ENCODE data around the gene FBXO9. TPM values are rescaled to one million over a fixed set of nuclear protein-coding genes. Genes with fewer than 3 reads are reported as not detected.

Gene FBXO9
- total and polyA plus RNA-seq, 10 of the 15 experiments (the other 5 are each of a cell fraction or from before 2014, with no cell fraction given), result 9.9 to 68.9 (median 31.3) TPM

DNA sequence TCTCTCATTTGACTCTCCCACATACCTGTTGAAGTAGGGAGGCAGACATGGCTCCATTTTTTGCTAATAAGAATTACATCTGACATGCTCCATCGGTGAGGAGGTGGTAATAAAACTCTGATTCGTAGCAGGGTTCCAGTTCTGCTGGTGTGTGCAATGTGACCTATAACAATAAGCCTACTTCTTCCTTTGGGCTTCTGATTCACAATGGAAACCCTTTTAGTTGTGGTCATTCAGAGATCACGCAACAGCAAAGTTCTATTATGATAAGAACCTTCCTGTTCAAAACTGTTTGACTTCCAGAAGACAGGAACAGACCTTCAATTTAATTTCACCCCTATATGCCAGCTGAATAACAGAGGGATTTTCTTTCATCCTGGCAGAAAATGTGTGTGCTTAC, 38.7 kb upstream of the FBXO9 start:
- FAIRE-seq (no peak), ATAC-seq (no peak), DNase-seq (ENCODE audit: low read depth, low spot score) (no peak)
- in situ Hi-C loops (cut with MboI), result no loop called here
- intact Hi-C loops (cut with micrococcal nuclease; ENCODE audit: unreplicated experiment), result no loop called here
- no peaks in the 10 kb centered on the region for H3K4me1 ChIP-seq (ENCODE audit: control insufficient read depth, insufficient read depth, low read length)
- no peak overlapping the region for H3K9ac ChIP-seq (ENCODE audit: control insufficient read depth, insufficient read depth, low read length)
- no peak overlapping the region for H2AFZ ChIP-seq (ENCODE audit: control insufficient read depth, low read depth, low read length)
- BruUV-seq (replicated peaks), result no TSS peak
- H3K4me2 ChIP-seq (ENCODE audit: control insufficient read depth, insufficient read depth), result no peak overlapping the region
- CTCF ChIA-PET, result interaction anchor here (1.9 kb wide), 1 partner anchor 29 kb away, joined by 5 read pairs; no protein-coding TSS in a partner anchor
- no peak overlapping the region for H3K27ac ChIP-seq (ENCODE audit: control insufficient read depth, insufficient read depth)
- SMC1A ChIA-PET (ENCODE audit: uncharacterized antibody, unreplicated experiment), result no interaction called here
- POLR2A ChIA-PET, result no interaction called here
- RAD21 ChIA-PET (ENCODE audit: unreplicated experiment), result no interaction called here
- H3K79me2 ChIP-seq (ENCODE audit: control insufficient read depth, insufficient read depth, low read length), result no peaks in the 10 kb centered on the region
- H3K27me3 ChIP-seq (replicated peaks in 1 of 2; ENCODE audit: control insufficient read depth in 2 of 2, insufficient read depth in 2 of 2, low read length in 1 of 2), result no peaks in the 10 kb centered on the region
- H4K20me1 ChIP-seq (ENCODE audit: control insufficient read depth, insufficient read depth), result no peaks in the 10 kb centered on the region
- H3K9me3 ChIP-seq (replicated peaks; ENCODE audit: control insufficient read depth, insufficient read depth, low read length), result no peaks in the 10 kb centered on the region
- H3K36me3 ChIP-seq (ENCODE audit: control insufficient read depth in 2 of 2, insufficient read depth in 2 of 2, low read length in 1 of 2), result no peaks in the 10 kb centered on the region
- no peak overlapping the region for H3K4me3 ChIP-seq
- WGBS (ENCODE audit: insufficient coverage, insufficient replicate concordance, low lambda C conversion rate, missing lambda C conversion rate), result 60% methylated on average over 3 of the region's 3 CpGs
- TF ChIP-seq MXI1 (IDR thresholded peaks at IDR 0.05; ENCODE audit: low read depth, low read length) (no peak), BACH1 (IDR thresholded peaks at IDR 0.05; ENCODE audit: borderline replicate concordance) (no peak), SIX5 (IDR thresholded peaks at IDR 0.05; ENCODE audit: low read depth, low read length, severe bottlenecking) (no peak), SMARCA5 (IDR thresholded peaks at IDR 0.05) (no peak), RUNX3 (IDR thresholded peaks at IDR 0.05; ENCODE audit: low read length) (no peak), IKZF2 (IDR thresholded peaks at IDR 0.05) (no peak), JUND (IDR thresholded peaks at IDR 0.05; ENCODE audit: low read depth, low read length) (no peak), BRCA1 (IDR thresholded peaks at IDR 0.05; ENCODE audit: low read depth, low read length) (no peak), TARDBP (IDR thresholded peaks at IDR 0.05; ENCODE audit: borderline replicate concordance) (no peak)
- TF ChIP-seq, protein P1, sequence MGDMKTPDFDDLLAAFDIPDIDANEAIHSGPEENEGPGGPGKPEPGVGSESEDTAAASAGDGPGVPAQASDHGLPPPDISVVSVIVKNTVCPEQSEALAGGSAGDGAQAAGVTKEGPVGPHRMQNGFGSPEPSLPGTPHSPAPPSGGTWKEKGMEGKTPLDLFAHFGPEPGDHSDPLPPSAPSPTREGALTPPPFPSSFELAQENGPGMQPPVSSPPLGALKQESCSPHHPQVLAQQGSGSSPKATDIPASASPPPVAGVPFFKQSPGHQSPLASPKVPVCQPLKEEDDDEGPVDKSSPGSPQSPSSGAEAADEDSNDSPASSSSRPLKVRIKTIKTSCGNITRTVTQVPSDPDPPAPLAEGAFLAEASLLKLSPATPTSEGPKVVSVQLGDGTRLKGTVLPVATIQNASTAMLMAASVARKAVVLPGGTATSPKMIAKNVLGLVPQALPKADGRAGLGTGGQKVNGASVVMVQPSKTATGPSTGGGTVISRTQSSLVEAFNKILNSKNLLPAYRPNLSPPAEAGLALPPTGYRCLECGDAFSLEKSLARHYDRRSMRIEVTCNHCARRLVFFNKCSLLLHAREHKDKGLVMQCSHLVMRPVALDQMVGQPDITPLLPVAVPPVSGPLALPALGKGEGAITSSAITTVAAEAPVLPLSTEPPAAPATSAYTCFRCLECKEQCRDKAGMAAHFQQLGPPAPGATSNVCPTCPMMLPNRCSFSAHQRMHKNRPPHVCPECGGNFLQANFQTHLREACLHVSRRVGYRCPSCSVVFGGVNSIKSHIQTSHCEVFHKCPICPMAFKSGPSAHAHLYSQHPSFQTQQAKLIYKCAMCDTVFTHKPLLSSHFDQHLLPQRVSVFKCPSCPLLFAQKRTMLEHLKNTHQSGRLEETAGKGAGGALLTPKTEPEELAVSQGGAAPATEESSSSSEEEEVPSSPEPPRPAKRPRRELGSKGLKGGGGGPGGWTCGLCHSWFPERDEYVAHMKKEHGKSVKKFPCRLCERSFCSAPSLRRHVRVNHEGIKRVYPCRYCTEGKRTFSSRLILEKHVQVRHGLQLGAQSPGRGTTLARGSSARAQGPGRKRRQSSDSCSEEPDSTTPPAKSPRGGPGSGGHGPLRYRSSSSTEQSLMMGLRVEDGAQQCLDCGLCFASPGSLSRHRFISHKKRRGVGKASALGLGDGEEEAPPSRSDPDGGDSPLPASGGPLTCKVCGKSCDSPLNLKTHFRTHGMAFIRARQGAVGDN (IDR thresholded peaks at IDR 0.05), result no peak
- TF ChIP-seq, protein P2, sequence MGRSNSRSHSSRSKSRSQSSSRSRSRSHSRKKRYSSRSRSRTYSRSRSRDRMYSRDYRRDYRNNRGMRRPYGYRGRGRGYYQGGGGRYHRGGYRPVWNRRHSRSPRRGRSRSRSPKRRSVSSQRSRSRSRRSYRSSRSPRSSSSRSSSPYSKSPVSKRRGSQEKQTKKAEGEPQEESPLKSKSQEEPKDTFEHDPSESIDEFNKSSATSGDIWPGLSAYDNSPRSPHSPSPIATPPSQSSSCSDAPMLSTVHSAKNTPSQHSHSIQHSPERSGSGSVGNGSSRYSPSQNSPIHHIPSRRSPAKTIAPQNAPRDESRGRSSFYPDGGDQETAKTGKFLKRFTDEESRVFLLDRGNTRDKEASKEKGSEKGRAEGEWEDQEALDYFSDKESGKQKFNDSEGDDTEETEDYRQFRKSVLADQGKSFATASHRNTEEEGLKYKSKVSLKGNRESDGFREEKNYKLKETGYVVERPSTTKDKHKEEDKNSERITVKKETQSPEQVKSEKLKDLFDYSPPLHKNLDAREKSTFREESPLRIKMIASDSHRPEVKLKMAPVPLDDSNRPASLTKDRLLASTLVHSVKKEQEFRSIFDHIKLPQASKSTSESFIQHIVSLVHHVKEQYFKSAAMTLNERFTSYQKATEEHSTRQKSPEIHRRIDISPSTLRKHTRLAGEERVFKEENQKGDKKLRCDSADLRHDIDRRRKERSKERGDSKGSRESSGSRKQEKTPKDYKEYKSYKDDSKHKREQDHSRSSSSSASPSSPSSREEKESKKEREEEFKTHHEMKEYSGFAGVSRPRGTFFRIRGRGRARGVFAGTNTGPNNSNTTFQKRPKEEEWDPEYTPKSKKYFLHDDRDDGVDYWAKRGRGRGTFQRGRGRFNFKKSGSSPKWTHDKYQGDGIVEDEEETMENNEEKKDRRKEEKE (IDR thresholded peaks at IDR 0.05), result no peak
- TF ChIP-seq, protein P3, sequence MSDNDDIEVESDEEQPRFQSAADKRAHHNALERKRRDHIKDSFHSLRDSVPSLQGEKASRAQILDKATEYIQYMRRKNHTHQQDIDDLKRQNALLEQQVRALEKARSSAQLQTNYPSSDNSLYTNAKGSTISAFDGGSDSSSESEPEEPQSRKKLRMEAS (IDR thresholded peaks at IDR 0.05; ENCODE audit: low read depth, low read length), result no peak
- TF ChIP-seq, protein P4, sequence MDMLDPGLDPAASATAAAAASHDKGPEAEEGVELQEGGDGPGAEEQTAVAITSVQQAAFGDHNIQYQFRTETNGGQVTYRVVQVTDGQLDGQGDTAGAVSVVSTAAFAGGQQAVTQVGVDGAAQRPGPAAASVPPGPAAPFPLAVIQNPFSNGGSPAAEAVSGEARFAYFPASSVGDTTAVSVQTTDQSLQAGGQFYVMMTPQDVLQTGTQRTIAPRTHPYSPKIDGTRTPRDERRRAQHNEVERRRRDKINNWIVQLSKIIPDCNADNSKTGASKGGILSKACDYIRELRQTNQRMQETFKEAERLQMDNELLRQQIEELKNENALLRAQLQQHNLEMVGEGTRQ (IDR thresholded peaks at IDR 0.05; ENCODE audit: borderline replicate concordance, low read depth, low read length), result no peak
- TF ChIP-seq, protein P5, sequence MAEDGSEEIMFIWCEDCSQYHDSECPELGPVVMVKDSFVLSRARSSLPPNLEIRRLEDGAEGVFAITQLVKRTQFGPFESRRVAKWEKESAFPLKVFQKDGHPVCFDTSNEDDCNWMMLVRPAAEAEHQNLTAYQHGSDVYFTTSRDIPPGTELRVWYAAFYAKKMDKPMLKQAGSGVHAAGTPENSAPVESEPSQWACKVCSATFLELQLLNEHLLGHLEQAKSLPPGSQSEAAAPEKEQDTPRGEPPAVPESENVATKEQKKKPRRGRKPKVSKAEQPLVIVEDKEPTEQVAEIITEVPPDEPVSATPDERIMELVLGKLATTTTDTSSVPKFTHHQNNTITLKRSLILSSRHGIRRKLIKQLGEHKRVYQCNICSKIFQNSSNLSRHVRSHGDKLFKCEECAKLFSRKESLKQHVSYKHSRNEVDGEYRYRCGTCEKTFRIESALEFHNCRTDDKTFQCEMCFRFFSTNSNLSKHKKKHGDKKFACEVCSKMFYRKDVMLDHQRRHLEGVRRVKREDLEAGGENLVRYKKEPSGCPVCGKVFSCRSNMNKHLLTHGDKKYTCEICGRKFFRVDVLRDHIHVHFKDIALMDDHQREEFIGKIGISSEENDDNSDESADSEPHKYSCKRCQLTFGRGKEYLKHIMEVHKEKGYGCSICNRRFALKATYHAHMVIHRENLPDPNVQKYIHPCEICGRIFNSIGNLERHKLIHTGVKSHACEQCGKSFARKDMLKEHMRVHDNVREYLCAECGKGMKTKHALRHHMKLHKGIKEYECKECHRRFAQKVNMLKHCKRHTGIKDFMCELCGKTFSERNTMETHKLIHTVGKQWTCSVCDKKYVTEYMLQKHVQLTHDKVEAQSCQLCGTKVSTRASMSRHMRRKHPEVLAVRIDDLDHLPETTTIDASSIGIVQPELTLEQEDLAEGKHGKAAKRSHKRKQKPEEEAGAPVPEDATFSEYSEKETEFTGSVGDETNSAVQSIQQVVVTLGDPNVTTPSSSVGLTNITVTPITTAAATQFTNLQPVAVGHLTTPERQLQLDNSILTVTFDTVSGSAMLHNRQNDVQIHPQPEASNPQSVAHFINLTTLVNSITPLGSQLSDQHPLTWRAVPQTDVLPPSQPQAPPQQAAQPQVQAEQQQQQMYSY (CRISPR knock-in tag; IDR thresholded peaks at IDR 0.05), result no peak
